HL-60 (cell line): ENCODE results near the gene TNFAIP1.

Experiments used
- DNase-seq, 2 experiments: peaks; one replicate each; pipeline ENCODE4 v3.0.0-alpha.2; 2010 to 2020; ENCODE audit warnings: low read depth in 1 of 2, low spot score in 1 of 2
- H3K27ac ChIP-seq: fragments of 250-450 bp; sonication (Bioruptor Pico); replicated peaks from 2 replicates; pipeline ENCODE4 v1.5.1; 2020; ENCODE audit warnings: mild to moderate bottlenecking, moderate library complexity
- H3K27me3 ChIP-seq: fragments of 250-450 bp; sonication (Bioruptor Pico); 2 replicates; pipeline ENCODE4 v1.5.1; 2021; ENCODE audit warnings: mild to moderate bottlenecking, moderate library complexity; ENCODE audit not compliant: insufficient read depth, poor library complexity, severe bottlenecking
- H3K4me3 ChIP-seq: replicated peaks from 2 replicates; pipeline ENCODE4 v1.5.1; 2011; ENCODE audit warnings: mild to moderate bottlenecking, control low read depth, low read length; ENCODE audit not compliant: insufficient read depth
- CTCF ChIP-seq: IDR thresholded peaks from one replicate; pipeline ENCODE4 v1.5.1; 2011; ENCODE audit warnings: low read length, control low read depth, inconsistent platforms; ENCODE audit not compliant: insufficient read depth
- GABPA ChIP-seq: IDR thresholded peaks from 2 replicates; pipeline ENCODE4 v1.6.1; 2012; ENCODE audit warnings: low read depth
- POLR2AphosphoS5 ChIP-seq: IDR thresholded peaks from 2 replicates; pipeline ENCODE4 v1.6.1; 2012; ENCODE audit warnings: low read depth
- REST ChIP-seq: IDR thresholded peaks from 2 replicates; pipeline ENCODE4 v1.6.1; 2012; ENCODE audit warnings: low read depth; ENCODE audit not compliant: insufficient replicate concordance
- SPI1 ChIP-seq: IDR thresholded peaks from 2 replicates; pipeline ENCODE4 v1.6.1; 2012; ENCODE audit warnings: low read depth, mild to moderate bottlenecking, borderline replicate concordance

Gene TNFAIP1

DNA sequence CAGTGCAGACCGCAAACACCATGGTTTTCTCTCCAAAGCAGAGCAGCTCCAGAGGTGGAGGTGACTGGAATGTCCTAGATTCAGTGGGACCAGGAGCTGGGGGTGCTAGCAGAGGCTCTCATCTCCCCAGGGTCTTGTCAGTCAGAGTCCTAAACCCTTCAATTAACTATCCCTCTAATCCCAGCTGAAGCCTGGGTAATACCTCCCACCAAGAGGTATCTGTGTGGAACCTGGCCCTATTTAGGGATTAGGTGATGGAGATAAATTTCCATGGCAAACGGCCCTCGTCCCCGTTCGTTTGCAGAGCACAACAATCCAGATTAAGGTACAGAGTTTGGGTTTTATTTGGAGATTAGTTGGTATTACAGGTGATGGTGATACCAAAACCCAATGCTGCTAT is 27.6 kb downstream of the TNFAIP1 start:
- Histone ChIP-seq H3K4me3 (no peak overlapping the region), H3K27me3 (no peaks in the 10 kb centered on the region), H3K27ac (no peak overlapping the region)
- TF ChIP-seq GABPA (no peak), REST (no peak), SPI1 (no peak), CTCF (no peak), POLR2AphosphoS5 (no peak)
- DNase-seq = no peak

- H3K27ac ChIP-seq = no peak overlapping the region
- no peak overlapping the region for H3K4me3 ChIP-seq
- TF ChIP-seq REST (no peak), GABPA (no peak), POLR2AphosphoS5 (no peak), SPI1 (no peak), CTCF (no peak)
- no peak for DNase-seq
- no peaks in the 10 kb centered on the region for H3K27me3 ChIP-seq
Measured at GRCh38 chr17:28363776-28364650, 28.5 kb downstream of the TNFAIP1 start.

DNA sequence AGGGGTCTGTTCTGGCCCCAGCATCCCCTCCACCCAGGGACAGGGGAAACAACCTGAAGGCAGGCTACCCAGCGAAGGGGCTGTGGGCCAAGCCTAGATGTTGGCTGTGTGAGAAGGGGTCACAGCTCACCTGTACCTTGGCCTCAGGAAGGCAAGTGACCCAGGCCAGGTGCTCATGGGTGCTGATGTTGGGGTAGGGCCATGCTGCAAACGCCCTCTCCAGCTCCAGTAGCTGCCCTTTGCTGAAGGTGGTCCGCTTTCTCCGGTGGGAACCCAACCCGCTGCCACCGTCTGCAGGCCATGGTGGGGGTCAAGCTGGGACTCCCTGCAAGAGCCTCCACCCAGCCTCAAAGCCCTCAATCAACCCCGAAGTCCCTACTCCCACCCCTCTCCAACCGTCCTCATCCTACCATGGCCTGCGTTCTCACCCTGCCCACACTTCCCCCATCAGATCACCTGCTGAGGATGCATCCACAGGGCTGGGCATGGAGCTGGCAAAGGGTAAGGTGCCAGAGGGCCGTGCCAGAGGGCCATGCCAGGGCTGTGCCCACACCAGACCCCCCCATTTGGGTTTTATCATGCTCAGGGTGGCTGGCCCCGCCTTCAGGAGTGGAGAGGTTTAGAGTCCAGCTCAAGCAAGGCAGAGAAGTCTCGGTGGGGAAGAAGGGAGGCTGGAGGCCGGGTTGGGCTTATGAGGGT is 29.3 kb downstream of the TNFAIP1 start, which contains the start of gene SEBOX:
Gene SEBOX (minus strand): TSS at position 535 of the 699 bp plus-strand sequence. CDS start 48 bp downstream, at position 487.
- DNase-seq = no peak
- no peak within 1 kb of the TSS for H3K4me3 ChIP-seq
- H3K27me3 ChIP-seq = no peaks in the 10 kb centered on the region
- H3K27ac ChIP-seq = no peak within 1 kb of the TSS
- TF ChIP-seq REST (no peak), SPI1 (no peak), POLR2AphosphoS5 (no peak), GABPA (no peak), CTCF (no peak)
